Central memory CD8-positive, alpha-beta T cell (primary cell): ENCODE data around the gene TSC2.
"Not testable (repeated sequence)": the region's sequence is repeated elsewhere in the genome, so short reads cannot be mapped to it uniquely, and the experiment has no call there.

Experiments
- ATAC-seq: fragments of 150-1000 bp; cut with Tn5 transposase; replicated peaks from 2 replicates; pipeline ENCODE4 v1.10.0; 2022; ENCODE audit warnings: mild to moderate bottlenecking, moderate FRiP score, moderate number of reproducible peaks; ENCODE audit not compliant: poor library complexity, severe bottlenecking; ENCODE audit errors: extremely low read depth
- DNase-seq, 2 donors: peaks; one replicate each; pipeline ENCODE4 v3.0.0; 2021; ENCODE audit warnings: low spot score in 2 of 2
- H3K27ac Mint-ChIP-seq: one replicate; pipeline ENCODE4 v1.8.0; 2022; ENCODE audit warnings: low read depth, mild to moderate bottlenecking, moderate library complexity, mixed read lengths
- H3K27me3 Mint-ChIP-seq: one replicate; pipeline ENCODE4 v1.8.0; 2022; ENCODE audit warnings: mixed read lengths
- H3K36me3 Mint-ChIP-seq: one replicate; pipeline ENCODE4 v1.8.0; 2022; ENCODE audit warnings: mild to moderate bottlenecking, moderate library complexity, mixed read lengths; ENCODE audit not compliant: insufficient read depth
- H3K4me1 Mint-ChIP-seq: one replicate; pipeline ENCODE4 v1.8.0; 2022; ENCODE audit warnings: mixed read lengths
- H3K4me3 Mint-ChIP-seq: one replicate; pipeline ENCODE4 v1.8.0; 2022; ENCODE audit warnings: mild to moderate bottlenecking, moderate library complexity, mixed read lengths
- H3K9me3 Mint-ChIP-seq: one replicate; pipeline ENCODE4 v1.8.0; 2022; ENCODE audit warnings: mixed read lengths

TSC2 gene

DNA sequence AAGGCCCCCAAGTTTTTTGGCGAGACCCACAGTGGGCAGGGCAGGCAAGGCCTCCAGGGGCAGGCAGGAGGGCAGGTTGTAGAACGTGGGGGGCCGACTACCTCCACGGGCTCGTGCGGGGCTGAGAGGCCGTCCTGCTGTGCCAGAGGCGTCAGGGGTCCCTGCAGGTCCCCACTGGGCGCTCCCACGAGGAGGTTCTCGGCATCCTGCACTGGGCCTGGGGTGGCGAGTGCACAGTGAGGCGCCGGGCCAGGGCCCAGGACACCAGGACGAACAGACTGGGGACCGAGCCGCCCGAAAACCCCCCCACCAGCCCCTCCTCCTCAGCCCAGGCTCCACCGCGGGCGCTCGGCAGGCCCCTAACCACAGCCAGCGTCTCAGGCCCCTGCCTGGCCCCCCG is 68.6 kb downstream of the TSC2 start:
- H3K27ac Mint-ChIP-seq, H3K4me3 Mint-ChIP-seq: not testable (repeated sequence)

DNA sequence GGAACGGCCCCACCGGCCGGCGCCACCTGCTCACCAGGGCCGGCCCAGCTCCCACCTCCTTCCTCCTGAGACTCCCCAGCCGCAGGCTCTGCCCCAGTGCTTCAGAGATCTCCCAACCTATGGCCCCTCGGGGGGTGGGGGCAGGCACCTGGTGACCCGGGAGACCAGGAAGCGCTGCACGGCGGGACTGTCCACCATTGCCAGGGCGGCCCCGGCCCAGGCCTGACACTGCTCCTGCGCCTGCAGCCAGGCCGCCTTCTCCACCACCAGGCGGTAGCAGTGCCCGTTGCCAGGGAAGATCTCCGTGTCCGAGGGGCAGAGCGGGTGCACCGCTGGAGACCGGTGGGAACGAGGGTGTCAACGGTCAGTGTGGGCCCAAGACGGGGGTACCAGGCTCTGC is 69.6 kb downstream of the TSC2 start:
- H3K9me3 Mint-ChIP-seq, H3K27me3 Mint-ChIP-seq, H3K27ac Mint-ChIP-seq: not testable (repeated sequence)

More for the DNA sequence above, 68.6 kb downstream of the TSC2 start:
- not testable (repeated sequence) for ATAC-seq, DNase-seq, H3K27me3 Mint-ChIP-seq, H3K36me3 Mint-ChIP-seq, H3K9me3 Mint-ChIP-seq
- H3K4me1 Mint-ChIP-seq, result peaks cover 13% of the 10 kb centered on the region

DNA sequence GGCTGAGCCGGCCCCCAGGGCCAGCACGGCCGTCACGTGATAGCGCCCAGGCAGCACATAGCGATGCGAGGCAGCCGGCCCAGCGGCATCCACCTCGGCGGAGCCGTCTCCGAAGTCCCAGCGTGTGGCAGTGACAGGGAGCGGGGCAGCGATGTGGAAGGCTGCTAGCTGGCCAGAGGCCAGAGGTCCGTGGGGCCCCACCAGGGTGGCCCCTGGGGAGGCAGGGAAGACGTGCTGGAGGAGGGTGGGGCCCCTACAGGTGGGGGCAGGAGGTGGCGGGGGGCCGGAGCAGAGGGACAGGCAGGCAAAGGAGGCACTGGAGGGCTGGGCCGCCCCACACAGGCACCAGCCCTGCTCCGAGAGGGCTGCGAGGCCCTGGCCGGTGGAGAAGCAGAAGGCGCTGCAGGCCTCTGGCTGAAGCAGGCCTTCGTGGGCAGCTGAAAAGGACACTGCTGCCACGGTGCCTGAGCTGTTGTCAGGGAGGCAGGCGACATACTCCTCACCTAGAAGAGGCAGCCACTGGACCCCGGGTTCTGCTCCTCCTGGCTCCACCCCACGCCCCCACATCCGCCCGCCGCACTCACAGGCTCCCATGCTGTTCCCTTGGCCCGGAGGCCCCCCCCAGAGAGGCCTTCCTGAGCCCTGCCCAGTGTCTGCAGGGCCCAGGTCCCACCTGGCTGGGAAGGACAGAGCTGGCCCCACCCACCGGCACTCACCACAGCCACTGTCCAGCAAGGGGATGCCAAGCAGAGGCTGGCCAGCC is 70.4 kb downstream of the TSC2 start:
- H3K27me3 Mint-ChIP-seq, H3K9me3 Mint-ChIP-seq, ATAC-seq, DNase-seq, H3K27ac Mint-ChIP-seq, H3K36me3 Mint-ChIP-seq, H3K4me3 Mint-ChIP-seq: not testable (repeated sequence)
- H3K4me1 Mint-ChIP-seq, result peaks cover 13% of the 10 kb centered on the region

More for the DNA sequence above, 69.6 kb downstream of the TSC2 start:
- H3K4me1 Mint-ChIP-seq, result peaks cover 13% of the 10 kb centered on the region
- not testable (repeated sequence) for DNase-seq, ATAC-seq, H3K4me3 Mint-ChIP-seq, H3K36me3 Mint-ChIP-seq

GRCh38 chr16:2121325-2121724 is 73.5 kb downstream of the TSC2 start:
- not testable (repeated sequence) for H3K27ac Mint-ChIP-seq

GRCh38 chr16:2121853-2122252 is 74.1 kb downstream of the TSC2 start:
- Mint-ChIP-seq H3K27ac (no peak overlapping the region), H3K9me3 (no peaks in the 10 kb centered on the region), H3K36me3 (peaks cover 3% of the 10 kb centered on the region), H3K27me3 (no peaks in the 10 kb centered on the region), H3K4me3 (no peak overlapping the region), H3K4me1 (peaks cover 13% of the 10 kb centered on the region)
- ATAC-seq (no peak), DNase-seq (no peak)

More at GRCh38 chr16:2121325-2121724, 73.5 kb downstream of the TSC2 start:
- not testable (repeated sequence) for H3K27me3 Mint-ChIP-seq, H3K9me3 Mint-ChIP-seq, ATAC-seq, H3K4me3 Mint-ChIP-seq, H3K36me3 Mint-ChIP-seq, DNase-seq
- H3K4me1 Mint-ChIP-seq, result peaks cover 13% of the 10 kb centered on the region

DNA sequence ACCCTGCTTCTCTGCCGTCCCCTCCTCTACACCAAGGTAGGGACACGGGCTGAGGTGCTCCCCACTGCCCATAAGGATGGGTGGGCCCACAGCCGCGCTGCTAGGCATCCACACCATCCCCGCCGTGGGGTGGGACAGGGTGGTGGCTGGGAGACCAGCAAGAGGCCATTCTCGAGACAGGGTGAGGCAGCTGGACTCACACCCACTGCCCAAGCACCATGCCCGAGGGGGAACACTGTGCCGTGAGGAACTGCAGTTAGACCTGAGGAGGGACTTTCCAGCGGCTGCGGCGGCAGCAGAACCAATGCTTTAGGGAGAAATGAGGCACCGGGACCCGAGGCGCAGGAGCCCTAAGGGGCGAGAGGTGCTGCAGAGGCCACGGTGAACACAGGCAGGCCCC is 74.6 kb downstream of the TSC2 start:
- no peak overlapping the region for H3K4me3 Mint-ChIP-seq
- no peaks in the 10 kb centered on the region for H3K27me3 Mint-ChIP-seq
- ATAC-seq, result no peak
- H3K27ac Mint-ChIP-seq, result no peak overlapping the region
- no peak for DNase-seq
- peaks cover 3% of the 10 kb centered on the region for H3K36me3 Mint-ChIP-seq
- H3K9me3 Mint-ChIP-seq, result no peaks in the 10 kb centered on the region
- H3K4me1 Mint-ChIP-seq, result peaks cover 13% of the 10 kb centered on the region

DNA sequence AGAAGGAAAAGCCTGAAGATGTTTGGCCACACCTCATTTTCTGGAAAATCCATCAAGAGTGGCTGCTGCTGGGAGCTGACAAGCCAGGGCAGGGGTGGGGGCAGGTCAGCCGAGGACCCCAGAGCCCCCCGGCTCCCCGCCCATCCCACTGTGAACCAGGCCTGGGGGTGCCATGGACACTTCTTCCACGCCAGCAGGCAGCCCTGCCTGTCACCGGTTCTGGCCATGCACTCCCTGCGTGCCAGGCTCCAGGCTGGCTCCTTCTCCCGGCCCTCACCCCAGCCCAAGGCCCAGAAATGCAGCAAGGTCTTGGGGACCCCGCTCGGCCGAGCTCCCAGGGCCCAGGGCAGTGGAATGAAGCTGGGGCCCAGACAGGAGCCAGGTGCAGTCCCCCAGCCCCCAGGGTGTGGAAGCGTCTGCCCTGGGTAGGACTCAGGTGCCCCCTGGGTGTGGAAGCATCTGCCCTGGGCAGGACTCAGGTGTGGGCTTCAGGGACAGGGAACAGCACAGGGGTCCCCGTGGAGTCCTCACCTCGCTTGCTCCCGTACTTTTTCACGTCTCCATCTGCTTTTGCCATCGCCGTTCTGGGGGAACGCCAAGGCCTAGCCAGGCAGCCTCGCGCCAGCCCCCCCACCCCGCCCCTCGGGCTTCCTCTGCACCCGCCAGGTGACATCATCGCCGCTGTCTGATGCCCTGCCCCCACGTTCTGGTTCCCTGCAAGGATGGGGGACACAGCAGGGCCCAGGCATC is 75.3 kb downstream of the TSC2 start:
- ATAC-seq, H3K27me3 Mint-ChIP-seq, H3K36me3 Mint-ChIP-seq, H3K9me3 Mint-ChIP-seq, H3K27ac Mint-ChIP-seq, H3K4me3 Mint-ChIP-seq, DNase-seq: not testable (repeated sequence)
- peaks cover 13% of the 10 kb centered on the region for H3K4me1 Mint-ChIP-seq

- not testable (repeated sequence) for H3K4me3 Mint-ChIP-seq, DNase-seq, H3K36me3 Mint-ChIP-seq, H3K27ac Mint-ChIP-seq, H3K27me3 Mint-ChIP-seq, H3K9me3 Mint-ChIP-seq, ATAC-seq
- H3K4me1 Mint-ChIP-seq, result peaks cover 19% of the 10 kb centered on the region
Observed at GRCh38 chr16:2123706-2124376, 76.1 kb downstream of the TSC2 start.

DNA sequence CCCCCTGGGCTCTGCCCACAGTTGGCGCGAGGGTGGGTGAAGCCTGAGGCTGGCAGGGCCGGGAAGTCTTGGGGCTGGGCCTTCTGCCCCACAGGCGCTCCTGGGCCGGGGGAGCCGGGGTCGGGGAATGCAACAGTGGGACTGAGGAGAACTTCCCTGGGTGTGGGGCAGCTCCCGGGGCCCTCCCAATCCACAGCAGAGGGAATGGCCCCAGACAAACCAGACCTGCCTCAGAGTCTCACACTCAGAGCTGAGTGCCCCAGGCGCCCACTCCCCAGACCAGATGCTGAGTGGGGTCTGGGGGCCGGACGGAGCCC is 76.5 kb downstream of the TSC2 start:
- H3K4me3 Mint-ChIP-seq, H3K36me3 Mint-ChIP-seq, ATAC-seq, H3K27me3 Mint-ChIP-seq, H3K9me3 Mint-ChIP-seq, H3K27ac Mint-ChIP-seq, DNase-seq: not testable (repeated sequence)
- H3K4me1 Mint-ChIP-seq, result peaks cover 19% of the 10 kb centered on the region

DNA sequence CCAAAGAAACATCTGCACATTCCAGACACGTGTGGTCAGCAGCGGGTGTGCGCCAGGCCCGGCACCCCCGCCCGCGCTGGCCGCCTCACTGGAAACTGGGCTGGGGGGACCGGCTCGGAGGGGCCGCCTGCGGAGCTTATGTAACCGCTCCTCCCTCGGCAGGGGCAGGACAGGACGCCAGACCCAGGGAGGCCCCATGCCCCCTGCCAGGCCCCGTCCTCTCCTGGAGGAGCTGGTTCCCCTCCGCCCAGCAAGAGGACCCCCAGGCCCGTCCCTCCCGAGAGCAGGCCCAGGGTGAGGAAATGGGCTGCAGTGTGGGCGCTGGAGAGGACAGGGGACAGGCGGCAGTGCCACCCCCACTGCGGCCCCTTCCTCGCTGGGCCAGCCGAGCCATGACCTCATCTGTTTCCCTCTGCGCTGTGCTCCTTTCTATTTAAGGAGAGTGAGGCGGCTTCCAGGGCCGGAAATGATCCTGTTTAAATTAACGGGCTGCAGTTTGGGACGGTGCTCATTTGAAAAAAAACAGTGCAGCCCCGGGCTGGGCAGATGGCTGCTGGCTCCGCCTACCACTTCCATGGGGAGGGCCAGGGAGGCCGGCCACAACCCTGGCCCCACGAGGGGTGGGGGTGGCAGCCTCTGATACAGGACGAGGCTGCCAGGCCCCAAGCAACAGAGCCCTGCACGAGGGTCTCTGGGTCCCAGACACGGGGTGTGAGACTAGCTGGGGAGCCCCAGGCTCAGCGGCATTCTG is 77.1 kb downstream of the TSC2 start:
- not testable (repeated sequence) for H3K27ac Mint-ChIP-seq, H3K36me3 Mint-ChIP-seq, H3K27me3 Mint-ChIP-seq, H3K4me3 Mint-ChIP-seq, DNase-seq, H3K9me3 Mint-ChIP-seq, ATAC-seq
- H3K4me1 Mint-ChIP-seq, result peaks cover 19% of the 10 kb centered on the region

GRCh38 chr16:2125609-2126008 is 77.8 kb downstream of the TSC2 start:
- H3K27me3 Mint-ChIP-seq, H3K9me3 Mint-ChIP-seq, H3K36me3 Mint-ChIP-seq: not testable (repeated sequence)

GRCh38 chr16:2126161-2126743 is 78.5 kb downstream of the TSC2 start:
- not testable (repeated sequence) for ATAC-seq, H3K4me1 Mint-ChIP-seq, H3K9me3 Mint-ChIP-seq, H3K36me3 Mint-ChIP-seq, H3K27me3 Mint-ChIP-seq, H3K4me3 Mint-ChIP-seq, H3K27ac Mint-ChIP-seq, DNase-seq

More at GRCh38 chr16:2125609-2126008, 77.8 kb downstream of the TSC2 start:
- H3K27ac Mint-ChIP-seq, DNase-seq, H3K4me3 Mint-ChIP-seq, ATAC-seq: not testable (repeated sequence)
- peaks cover 13% of the 10 kb centered on the region for H3K4me1 Mint-ChIP-seq
